B cell (primary cell): ENCODE measurements around the gene CAMTA1.

Source experiments
- CTCF ChIP-seq: fragments of 200-600 bp; IDR thresholded peaks from one replicate; pipeline ENCODE4 v1.8.0; 2022; ENCODE audit warnings: antibody characterized with exemption, mild to moderate bottlenecking
- EZH2 ChIP-seq: IDR thresholded peaks from 2 replicates; pipeline ENCODE4 v1.6.1; 2012; ENCODE audit warnings: borderline replicate concordance, low read depth, mild to moderate bottlenecking, moderate library complexity, low read length; ENCODE audit not compliant: insufficient read depth, poor library complexity, severe bottlenecking

DNA sequence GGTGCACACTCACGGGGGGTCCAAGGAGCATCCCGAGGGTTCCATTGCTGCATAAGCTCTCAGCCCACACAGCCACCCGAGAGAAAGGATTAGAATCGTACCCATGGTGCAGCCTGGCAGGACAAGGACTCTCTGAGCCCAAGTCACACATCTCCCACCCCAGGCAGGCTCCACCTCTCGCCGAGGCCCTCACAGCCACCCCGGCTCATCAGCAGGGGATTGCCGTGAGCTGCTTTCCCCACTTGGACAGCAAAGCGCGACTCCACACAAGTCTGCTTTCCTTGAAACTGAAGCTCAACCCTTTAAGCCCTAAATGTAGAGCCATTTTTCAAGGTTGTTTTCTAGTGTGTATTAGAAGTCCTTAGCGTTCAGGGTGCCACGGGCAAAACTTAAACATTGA, 679.5 kb downstream of the CAMTA1 start:
- TF ChIP-seq CTCF (no peak), EZH2 (no peak)
